Activated CD8-positive, alpha-beta memory T cell treated with anti-CD3 and anti-CD28 coated beads for 36 hours (primary cell): ENCODE measurements around the gene NDUFV1. TPM values are rescaled to one million over a fixed set of nuclear protein-coding genes. Genes with fewer than 3 reads are reported as not detected.
"Not testable (repeated sequence)": the region's sequence is repeated elsewhere in the genome, so short reads cannot be mapped to it uniquely, and the experiment has no call there.

Source experiments
- CTCF ChIA-PET: fragments of 350-600 bp; sonication (Branson Sonifier 250); formaldehyde crosslinking; loops from one replicate; lab custom pipeline; 2021; ENCODE audit warnings: antibody characterized with exemption; lab: Charles Lee
- POLR2A ChIA-PET: fragments of 350-600 bp; sonication (Branson Sonifier 250); formaldehyde crosslinking; loops from one replicate; lab custom pipeline; 2021; ENCODE audit warnings: antibody characterized with exemption; lab: Charles Lee
- total RNA-seq, 2 experiments: library from RNA; stranded (reverse); gene quantifications; one replicate each; pipeline ENCODE4 v1.2.3, GENCODE V29; 2021

Gene NDUFV1
- total RNA-seq, 2 experiments from 2014 or later = 315 to 317 TPM

DNA sequence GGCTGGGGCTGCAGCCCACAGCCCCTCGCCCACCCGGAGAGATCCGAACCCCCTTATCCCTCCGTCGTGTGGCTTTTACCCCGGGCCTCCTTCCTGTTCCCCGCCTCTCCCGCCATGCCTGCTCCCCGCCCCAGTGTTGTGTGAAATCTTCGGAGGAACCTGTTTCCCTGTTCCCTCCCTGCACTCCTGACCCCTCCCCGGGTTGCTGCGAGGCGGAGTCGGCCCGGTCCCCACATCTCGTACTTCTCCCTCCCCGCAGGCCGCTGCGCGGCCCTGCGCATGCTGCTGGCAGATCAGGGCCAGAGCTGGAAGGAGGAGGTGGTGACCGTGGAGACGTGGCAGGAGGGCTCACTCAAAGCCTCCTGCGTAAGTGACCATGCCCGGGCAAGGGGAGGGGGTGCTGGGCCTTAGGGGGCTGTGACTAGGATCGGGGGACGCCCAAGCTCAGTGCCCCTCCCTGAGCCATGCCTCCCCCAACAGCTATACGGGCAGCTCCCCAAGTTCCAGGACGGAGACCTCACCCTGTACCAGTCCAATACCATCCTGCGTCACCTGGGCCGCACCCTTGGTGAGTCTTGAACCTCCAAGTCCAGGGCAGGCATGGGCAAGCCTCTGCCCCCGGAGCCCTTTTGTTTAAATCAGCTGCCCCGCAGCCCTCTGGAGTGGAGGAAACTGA is 22.4 kb upstream of the NDUFV1 start:
- POLR2A ChIA-PET = interaction anchor here (1.0 to 1.2 kb wide), 2 partner anchors 30 to 211 kb away, joined by 3 to 4 read pairs; partner anchors contain the start of gene CLCF1
- CTCF ChIA-PET = interaction anchor here (0.9 to 1.6 kb wide), 4 partner anchors 8 to 267 kb away, joined by 3 to 8 read pairs (median 4); no protein-coding TSS in a partner anchor

DNA sequence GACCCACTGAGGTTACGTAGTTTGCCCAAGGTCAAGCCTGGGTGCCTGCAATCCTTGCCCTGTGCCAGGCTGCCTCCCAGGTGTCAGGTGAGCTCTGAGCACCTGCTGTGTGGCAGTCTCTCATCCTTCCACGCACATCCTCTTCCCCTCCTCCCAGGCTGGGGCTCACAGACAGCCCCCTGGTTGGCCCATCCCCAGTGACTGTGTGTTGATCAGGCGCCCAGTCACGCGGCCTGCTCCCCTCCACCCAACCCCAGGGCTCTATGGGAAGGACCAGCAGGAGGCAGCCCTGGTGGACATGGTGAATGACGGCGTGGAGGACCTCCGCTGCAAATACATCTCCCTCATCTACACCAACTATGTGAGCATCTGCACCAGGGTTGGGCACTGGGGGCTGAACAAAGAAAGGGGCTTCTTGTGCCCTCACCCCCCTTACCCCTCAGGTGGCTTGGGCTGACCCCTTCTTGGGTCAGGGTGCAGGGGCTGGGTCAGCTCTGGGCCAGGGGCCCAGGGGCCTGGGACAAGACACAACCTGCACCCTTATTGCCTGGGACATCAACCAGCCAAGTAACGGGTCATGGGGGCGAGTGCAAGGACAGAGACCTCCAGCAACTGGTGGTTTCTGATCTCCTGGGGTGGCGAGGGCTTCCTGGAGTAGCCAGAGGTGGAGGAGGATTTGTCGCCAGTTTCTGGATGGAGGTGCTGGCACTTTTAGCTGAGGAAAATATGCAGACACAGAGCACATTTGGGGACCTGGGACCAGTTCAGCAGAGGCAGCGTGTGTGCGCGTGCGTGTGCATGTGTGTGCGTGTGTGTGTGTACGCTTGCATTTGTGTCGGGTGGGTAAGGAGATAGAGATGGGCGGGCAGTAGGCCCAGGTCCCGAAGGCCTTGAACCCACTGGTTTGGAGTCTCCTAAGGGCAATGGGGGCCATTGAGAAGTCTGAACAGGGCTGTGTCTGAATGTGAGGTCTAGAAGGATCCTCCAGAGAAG is 21.6 kb upstream of the NDUFV1 start:
- ChIA-PET CTCF (interaction anchor here (0.6 to 1.0 kb wide), 2 partner anchors 268 to 603 kb away, joined by 3 to 4 read pairs; no protein-coding TSS in a partner anchor), POLR2A (interaction anchor here (1.2 kb wide), 1 partner anchor 29 kb away, joined by 4 read pairs; no protein-coding TSS in a partner anchor)

- ChIA-PET POLR2A (no interaction called here), CTCF (interaction anchor here (0.6 kb wide), 1 partner anchor 603 kb away, joined by 4 read pairs; no protein-coding TSS in a partner anchor)
These were observed 20.8 kb upstream of the NDUFV1 start for GRCh38 chr11:67585911-67586310.

GRCh38 chr11:67586568-67587250 is 20.0 kb upstream of the NDUFV1 start:
- ChIA-PET POLR2A (no interaction called here), CTCF (no interaction called here)

GRCh38 chr11:67588136-67588503 is 18.6 kb upstream of the NDUFV1 start:
- ChIA-PET CTCF (no interaction called here), POLR2A (no interaction called here)

DNA sequence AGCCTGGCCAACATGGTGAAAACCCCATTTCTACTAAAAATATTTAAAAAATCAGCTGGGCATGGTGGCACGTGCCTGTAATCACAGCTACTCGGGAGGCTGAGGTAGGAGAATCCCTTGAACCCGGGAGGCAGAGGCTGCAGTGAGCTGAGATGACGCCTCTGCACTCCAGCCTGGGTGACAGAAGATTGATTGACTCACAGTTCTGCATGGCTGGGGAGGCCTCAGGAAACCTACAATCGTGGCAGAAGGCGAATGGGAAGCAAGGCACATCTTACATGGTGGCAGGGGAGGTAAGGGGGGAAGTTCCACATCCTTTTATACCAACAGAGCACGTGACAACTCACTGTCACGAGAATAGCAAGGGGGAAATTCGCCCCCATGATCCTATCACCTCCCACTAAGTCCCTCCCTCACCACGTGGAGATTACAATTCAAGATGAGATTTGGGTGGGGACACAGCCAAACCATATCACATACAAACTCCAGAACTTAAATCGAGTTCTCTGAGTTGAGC is 17.8 kb upstream of the NDUFV1 start:
- POLR2A ChIA-PET, CTCF ChIA-PET: not testable (repeated sequence)

GRCh38 chr11:67592880-67593564 is 13.7 kb upstream of the NDUFV1 start:
- ChIA-PET CTCF (interaction anchor here (1.1 to 1.4 kb wide), 3 partner anchors 10 to 36 kb away, joined by 3 to 4 read pairs (median 3); partner anchors contain the start of gene GSTP1), POLR2A (no interaction called here)

DNA sequence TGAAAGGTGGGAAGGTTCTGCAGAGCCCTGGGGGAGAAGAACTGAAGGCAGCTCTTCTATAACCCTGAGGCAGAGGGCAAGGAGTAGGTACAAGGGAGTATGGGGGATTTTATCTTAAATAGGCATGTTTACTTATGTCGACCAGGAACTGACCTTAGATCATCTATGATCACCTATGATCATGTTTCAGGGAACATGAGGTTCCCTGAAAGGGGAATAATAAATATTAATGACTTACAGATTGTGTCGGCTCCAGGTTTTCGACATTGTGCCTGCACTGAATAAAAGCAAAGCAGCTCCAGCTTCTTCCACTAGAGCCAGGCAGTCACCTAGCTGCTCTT is 13.2 kb upstream of the NDUFV1 start:
- ChIA-PET POLR2A (no interaction called here), CTCF (interaction anchor here (1.4 kb wide), 1 partner anchor 35 kb away, joined by 3 read pairs; no protein-coding TSS in a partner anchor)

DNA sequence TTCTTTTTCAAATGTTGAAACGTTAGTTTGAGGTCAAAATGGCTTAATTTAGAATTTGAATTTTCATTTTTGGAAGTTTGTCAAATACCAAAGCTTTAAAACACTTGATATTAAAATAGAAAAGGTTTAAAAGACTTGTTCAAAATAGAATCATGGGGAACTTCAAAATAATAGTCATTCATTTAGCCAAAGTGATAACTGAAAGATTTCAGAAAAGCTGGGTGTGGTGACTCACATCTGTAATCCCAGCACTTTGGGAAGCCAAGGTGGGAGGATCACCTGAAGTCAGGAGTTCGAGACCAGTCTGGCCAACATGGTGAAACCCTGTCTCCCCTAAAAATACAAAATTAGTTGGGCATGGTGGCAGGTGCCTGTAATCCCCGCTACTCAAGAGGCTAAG is 12.3 kb upstream of the NDUFV1 start:
- POLR2A ChIA-PET = no interaction called here
- CTCF ChIA-PET = no interaction called here

DNA sequence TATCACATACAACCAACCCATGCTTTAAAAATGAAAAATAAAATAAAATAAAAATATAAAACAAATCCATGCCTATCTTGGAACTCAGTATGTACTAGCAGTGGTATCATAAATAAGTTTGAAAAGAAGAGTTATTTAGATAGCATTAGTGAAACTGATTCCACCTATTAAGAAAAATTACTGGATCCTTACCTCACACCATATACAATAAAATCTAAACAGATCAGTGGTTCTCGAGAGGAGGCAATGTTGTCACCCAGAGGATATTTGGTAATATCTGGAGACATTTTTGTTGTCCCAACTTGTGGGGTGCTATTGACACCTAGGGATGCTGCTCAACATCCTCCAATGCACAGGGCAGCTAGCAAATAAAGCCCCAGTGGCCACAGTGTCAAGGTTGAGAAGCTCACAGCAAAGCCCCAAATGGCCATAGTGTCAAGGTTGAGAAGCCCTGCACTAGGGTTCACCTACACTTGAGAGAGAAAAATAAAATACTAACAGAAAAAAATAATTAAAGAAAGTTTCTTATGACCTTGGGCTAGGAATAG is 9.9 kb upstream of the NDUFV1 start:
- ChIA-PET POLR2A (no interaction called here), CTCF (no interaction called here)

DNA sequence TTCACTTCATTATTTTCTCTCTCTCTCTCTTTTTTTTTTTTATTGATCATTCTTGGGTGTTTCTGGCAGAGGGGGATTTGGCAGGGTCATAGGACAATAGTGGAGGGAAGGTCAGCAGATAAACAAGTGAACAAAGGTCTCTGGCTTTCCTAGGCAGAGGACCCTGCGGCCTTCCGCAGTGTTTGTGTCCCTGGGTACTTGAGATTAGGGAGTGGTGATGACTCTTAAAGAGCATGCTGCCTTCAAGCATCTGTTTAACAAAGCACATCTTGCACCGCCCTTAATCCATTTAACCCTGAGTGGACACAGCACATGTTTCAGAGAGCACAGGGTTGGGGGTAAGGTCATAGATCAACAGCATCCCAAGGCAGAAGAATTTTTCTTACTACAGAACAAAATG is 9.3 kb upstream of the NDUFV1 start:
- CTCF ChIA-PET, POLR2A ChIA-PET: not testable (repeated sequence)

DNA sequence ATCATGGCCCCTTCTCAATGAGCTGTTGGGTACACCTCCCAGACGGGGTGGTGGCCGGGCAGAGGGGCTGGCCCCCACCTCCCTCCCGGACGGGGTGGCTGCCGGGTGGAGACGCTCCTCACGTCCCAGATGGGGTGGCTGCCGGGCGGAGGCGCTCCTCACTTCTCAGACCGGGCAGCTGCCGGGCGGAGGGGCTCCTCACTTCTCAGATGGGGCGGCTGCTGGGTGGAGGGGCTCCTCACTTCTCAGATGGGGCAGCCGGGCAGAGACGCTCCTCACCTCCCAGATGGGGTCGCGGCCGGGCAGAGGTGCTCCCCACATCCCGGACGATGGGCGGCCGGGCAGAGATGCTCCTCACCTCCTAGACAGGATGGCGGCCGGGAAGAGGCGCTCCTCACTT is 8.8 kb upstream of the NDUFV1 start:
- POLR2A ChIA-PET, CTCF ChIA-PET: not testable (repeated sequence)

- POLR2A ChIA-PET = no interaction called here
- CTCF ChIA-PET = no interaction called here
These were observed 7.6 kb upstream of the NDUFV1 start for GRCh38 chr11:67599149-67599548.

DNA sequence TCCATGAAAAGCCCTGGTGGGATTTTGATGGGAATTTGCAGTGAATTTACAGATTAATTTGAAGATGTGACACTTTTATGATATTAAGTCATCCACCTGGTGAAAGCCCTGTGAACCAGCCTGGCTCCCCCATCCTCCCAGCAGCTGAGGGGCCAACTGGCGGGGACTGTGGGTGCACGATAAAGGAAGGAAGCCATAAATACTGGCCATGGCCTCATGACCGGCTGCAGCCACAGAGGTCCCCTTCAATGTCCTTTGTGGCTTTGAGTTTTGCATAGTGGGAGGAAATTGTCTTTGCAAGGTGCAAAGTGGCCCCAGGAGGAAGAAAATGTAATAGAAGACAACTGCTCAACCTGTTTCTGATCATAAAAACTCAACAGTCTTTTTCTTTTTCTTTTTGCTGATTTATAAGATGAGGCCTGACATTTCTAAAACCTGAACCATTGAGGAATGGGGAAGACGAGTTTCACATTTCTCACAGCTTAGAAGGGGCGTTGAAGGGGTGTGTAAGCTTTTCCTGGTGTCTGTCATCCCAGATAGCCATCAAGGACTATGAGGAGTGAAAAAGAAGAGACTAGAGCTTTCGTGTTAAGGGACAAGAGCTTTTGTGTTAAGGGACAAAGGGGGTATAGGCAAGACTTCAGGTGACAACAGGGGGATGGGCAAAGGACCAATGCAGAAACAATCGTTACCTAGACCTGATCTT is 6.3 kb upstream of the NDUFV1 start:
- ChIA-PET POLR2A (interaction anchor here (1.1 kb wide), 1 partner anchor 14 kb away, joined by 3 read pairs; no protein-coding TSS in a partner anchor), CTCF (no interaction called here)

GRCh38 chr11:67601098-67601497 is 5.6 kb upstream of the NDUFV1 start:
- POLR2A ChIA-PET = interaction anchor here (0.7 to 1.1 kb wide), 2 partner anchors 13 to 21 kb away, joined by 3 to 5 read pairs; no protein-coding TSS in a partner anchor

GRCh38 chr11:67604119-67604518 is 2.6 kb upstream of the NDUFV1 start:
- CTCF ChIA-PET, POLR2A ChIA-PET: not testable (repeated sequence)

More at GRCh38 chr11:67601098-67601497, 5.6 kb upstream of the NDUFV1 start:
- CTCF ChIA-PET = interaction anchor here (1.1 kb wide), 1 partner anchor 17 kb away, joined by 5 read pairs; the partner anchor contains the start of gene GSTP1

DNA sequence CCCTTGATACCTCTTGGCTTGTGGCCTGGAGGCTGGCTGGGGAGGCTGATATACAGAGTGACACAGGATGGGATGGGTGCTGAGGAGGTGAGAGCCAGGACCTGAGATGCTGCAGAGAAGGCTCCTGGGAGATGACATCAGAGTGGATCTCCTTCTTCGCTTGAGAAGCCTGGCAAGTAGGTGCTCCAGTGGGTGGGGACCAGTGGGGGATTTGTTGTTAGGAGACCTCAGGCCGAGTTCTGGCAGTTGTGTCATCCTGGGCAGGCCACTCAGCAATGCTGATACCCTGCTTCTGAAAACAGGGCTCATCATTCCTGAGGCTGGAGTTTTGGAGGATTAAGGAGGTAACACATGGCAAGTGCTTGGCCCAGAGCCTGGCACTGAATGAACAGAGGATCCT is 1.9 kb upstream of the NDUFV1 start:
- POLR2A ChIA-PET = no interaction called here

More for the DNA sequence above, 1.9 kb upstream of the NDUFV1 start:
- CTCF ChIA-PET = no interaction called here
